Hematopoietic multipotent progenitor cell treated with erythropoietin and hydrocortisone succinate and interleukin-3 and kit ligand, for 17 days (in vitro differentiated cells): Measurements from ENCODE around the gene DAB2IP.
"Not testable (repeated sequence)": the region's sequence is repeated elsewhere in the genome, so short reads cannot be mapped to it uniquely, and the experiment has no call there.

Source experiments
- DNase-seq: peaks from one replicate; pipeline ENCODE4 v3.0.0-alpha.2; 2015; ENCODE audit warnings: low spot score

Gene DAB2IP

GRCh38 chr9:121651295-121652020, at the start of gene DAB2IP:
Gene DAB2IP, plus strand, starts transcription at chr9:121651634. Its CDS starts 142 bp downstream, at chr9:121651776.
- DNase-seq: no peak

- no peak for DNase-seq
These were observed 48.4 kb upstream of the DAB2IP start for GRCh38 chr9:121603028-121603427.

GRCh38 chr9:121604242-121604641, 47.2 kb upstream of the DAB2IP start:
- DNase-seq: no peak

GRCh38 chr9:121604654-121605053, 46.8 kb upstream of the DAB2IP start:
- no peak for DNase-seq

- DNase-seq: no peak
These were observed 43.8 kb upstream of the DAB2IP start for GRCh38 chr9:121607434-121608167.

- no peak for DNase-seq
These were observed 43.1 kb upstream of the DAB2IP start for GRCh38 chr9:121608168-121608853.

GRCh38 chr9:121609822-121610637, 41.4 kb upstream of the DAB2IP start:
- no peak for DNase-seq

GRCh38 chr9:121610638-121610953, 40.8 kb upstream of the DAB2IP start:
- DNase-seq: no peak

GRCh38 chr9:121612511-121612998, 38.9 kb upstream of the DAB2IP start:
- no peak for DNase-seq

GRCh38 chr9:121613009-121613752, 38.3 kb upstream of the DAB2IP start:
- no peak for DNase-seq

GRCh38 chr9:121616123-121616755, 35.2 kb upstream of the DAB2IP start:
- no peak for DNase-seq

GRCh38 chr9:121618504-121618903, 32.9 kb upstream of the DAB2IP start:
- no peak for DNase-seq

GRCh38 chr9:121618910-121619309, 32.5 kb upstream of the DAB2IP start:
- DNase-seq: not testable (repeated sequence)

- no peak for DNase-seq
These were observed 31.7 kb upstream of the DAB2IP start for GRCh38 chr9:121619545-121620324.

- DNase-seq: no peak
These were observed 31.1 kb upstream of the DAB2IP start for GRCh38 chr9:121620325-121620673.

- DNase-seq: no peak
These were observed 30.5 kb upstream of the DAB2IP start for GRCh38 chr9:121620777-121621449.

- DNase-seq: no peak
These were observed 28.8 kb upstream of the DAB2IP start for GRCh38 chr9:121622387-121623203.

GRCh38 chr9:121623430-121623829, 28.0 kb upstream of the DAB2IP start:
- DNase-seq: not testable (repeated sequence)

- no peak for DNase-seq
These were observed 25.8 kb upstream of the DAB2IP start for GRCh38 chr9:121625590-121625989.
